ENCODE measurements around the gene CASP7.

Gene CASP7

GRCh38 chr10:113663908-113664307 lies 15.8 kb upstream of the CASP7 start, which contains the start of gene NRAP:
Gene NRAP (minus strand): TSS chr10:113664041. CDS start chr10:113663882, 159 bp downstream.
- in situ Hi-C loops (cut with HindIII; ENCODE audit: low pct_ligation_motif_present, low pct_unique_long_range_greater_than_20kb, low sequenced_read_pairs) = no loop called here
- no peak for DNase-seq

DNA sequence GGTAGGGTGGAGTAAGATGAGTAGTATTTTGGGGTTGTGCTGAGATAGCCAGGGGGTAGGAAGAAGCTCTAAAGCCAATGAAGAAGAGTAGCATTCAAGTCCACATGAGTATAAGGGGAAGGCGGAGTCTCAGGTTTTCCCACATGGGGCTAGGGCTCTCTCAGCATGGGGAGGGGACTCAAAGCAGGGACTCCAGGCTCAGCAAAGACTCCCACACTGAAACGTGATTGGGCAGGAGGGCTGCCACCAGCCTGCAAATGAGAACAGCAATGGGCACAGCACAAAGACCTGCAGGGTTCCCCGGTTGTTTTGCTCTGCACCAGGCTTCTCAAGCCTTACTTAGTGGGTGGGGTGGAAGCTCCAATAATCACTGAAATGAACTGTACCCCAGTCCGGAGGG lies 14.4 kb upstream of the CASP7 start:
- in situ Hi-C loops (cut with HindIII; ENCODE audit: low pct_ligation_motif_present, low pct_unique_long_range_greater_than_20kb, low sequenced_read_pairs) = no loop called here

GRCh38 chr10:113665806-113666354 lies 13.8 kb upstream of the CASP7 start:
- in situ Hi-C loops (cut with HindIII; ENCODE audit: low pct_ligation_motif_present, low pct_unique_long_range_greater_than_20kb, low sequenced_read_pairs) = no loop called here
- no peak for DNase-seq

More for the DNA sequence above, 14.4 kb upstream of the CASP7 start:
- DNase-seq = no peak

GRCh38 chr10:113666682-113667252 lies 12.9 kb upstream of the CASP7 start:
- DNase-seq = no peak
- in situ Hi-C loops (cut with HindIII; ENCODE audit: low pct_ligation_motif_present, low pct_unique_long_range_greater_than_20kb, low sequenced_read_pairs) = no loop called here

DNA sequence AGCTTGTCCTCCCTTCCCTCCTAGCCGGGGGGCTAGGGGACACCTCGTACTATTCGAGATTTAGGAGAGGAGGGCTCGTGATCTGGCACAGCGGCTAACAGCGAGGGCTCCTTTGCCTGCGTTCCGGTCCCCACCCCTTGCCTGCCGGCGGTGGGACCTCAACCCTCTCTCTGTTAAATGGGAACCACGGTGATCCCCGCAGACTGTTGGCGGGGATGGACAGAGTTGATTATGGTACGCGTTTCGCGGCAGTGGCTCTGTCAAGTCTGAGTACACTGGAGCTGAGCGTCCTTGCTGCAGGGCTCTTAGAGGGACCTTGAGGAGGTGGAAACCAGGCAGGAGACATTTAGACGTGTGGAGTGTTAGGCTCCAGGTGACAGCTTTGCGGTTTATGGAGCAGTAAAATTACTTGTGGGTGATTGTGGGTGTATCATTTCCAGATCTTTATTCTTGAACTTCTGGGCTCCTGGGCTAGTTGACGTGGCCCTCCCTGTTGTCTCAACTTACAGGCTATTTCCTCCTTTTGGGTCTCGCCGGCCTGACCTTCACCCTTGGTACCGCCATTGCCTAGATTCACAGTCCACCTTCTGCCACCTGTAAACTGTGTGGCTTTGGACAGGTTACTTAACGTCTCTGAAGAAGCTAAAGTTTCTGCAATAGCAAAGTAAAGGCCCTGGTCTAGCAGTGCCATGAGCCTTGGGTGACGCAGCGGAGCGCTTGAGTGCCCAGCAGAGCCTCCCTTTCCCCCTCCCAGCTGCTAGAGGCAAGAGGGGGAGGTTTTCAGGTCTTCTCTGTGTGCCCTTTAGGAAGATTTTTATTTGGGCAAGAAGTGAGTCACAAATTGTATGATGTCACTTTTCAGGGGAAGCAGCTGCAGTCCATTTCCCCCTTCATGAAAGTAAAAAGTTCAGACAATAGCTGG lies 739 bp downstream of the CASP7 start:
- in situ Hi-C loops (cut with HindIII; ENCODE audit: low pct_ligation_motif_present, low pct_unique_long_range_greater_than_20kb, low sequenced_read_pairs) = no loop called here
- DNase-seq = peak; percentile 85

DNA sequence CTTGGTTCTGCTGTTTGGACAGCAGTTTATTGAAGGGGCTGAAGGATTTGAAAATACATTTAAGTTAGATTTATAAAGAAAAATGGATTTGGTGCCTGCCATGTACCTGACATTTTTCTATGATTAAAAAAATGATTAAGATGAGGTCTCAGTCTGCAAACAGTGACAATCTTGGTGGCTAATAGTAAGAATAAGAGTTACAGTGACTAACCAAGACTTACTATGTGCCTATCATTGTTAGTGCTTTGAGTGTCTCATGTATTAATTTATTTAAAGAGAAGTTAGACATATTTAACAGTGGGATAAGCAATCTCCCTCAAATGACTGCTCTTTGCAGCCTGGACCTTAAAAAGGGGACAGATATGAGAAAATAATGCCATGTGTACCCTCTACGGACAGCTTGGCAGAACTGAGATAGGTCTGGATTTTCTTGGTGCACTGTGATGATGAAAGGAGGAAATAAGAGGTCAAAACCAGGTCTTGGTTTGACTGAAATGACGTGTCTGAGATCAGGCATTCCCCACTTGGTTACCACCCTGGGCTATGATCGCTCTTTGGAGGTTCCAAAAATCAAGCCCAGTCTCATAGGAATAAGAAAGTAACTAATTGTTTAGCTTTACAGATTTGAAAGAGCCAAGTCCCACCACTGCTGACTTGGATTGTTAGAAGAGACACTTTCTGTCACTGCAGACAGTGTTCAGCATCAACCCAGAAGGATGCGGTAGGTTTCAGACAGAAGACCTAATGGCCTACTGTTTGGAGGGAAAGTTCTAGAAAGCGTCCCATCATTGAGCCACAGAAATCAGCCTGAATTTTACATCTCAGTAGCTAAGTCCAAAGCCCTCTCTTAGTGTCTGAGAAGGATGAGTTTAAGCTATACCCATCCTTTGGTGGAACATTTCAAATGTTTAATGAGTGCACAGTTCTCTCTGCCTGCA lies 2.1 kb downstream of the CASP7 start:
- DNase-seq = no peak
- in situ Hi-C loops (cut with HindIII; ENCODE audit: low pct_ligation_motif_present, low pct_unique_long_range_greater_than_20kb, low sequenced_read_pairs) = no loop called here

- in situ Hi-C loops (cut with HindIII; ENCODE audit: low pct_ligation_motif_present, low pct_unique_long_range_greater_than_20kb, low sequenced_read_pairs) = no loop called here
- no peak for DNase-seq
These were observed 3.6 kb downstream of the CASP7 start for GRCh38 chr10:113683300-113683699.

- in situ Hi-C loops (cut with HindIII; ENCODE audit: low pct_ligation_motif_present, low pct_unique_long_range_greater_than_20kb, low sequenced_read_pairs) = no loop called here
- no peak for DNase-seq
These were observed 6.3 kb downstream of the CASP7 start for GRCh38 chr10:113686028-113686427.

DNA sequence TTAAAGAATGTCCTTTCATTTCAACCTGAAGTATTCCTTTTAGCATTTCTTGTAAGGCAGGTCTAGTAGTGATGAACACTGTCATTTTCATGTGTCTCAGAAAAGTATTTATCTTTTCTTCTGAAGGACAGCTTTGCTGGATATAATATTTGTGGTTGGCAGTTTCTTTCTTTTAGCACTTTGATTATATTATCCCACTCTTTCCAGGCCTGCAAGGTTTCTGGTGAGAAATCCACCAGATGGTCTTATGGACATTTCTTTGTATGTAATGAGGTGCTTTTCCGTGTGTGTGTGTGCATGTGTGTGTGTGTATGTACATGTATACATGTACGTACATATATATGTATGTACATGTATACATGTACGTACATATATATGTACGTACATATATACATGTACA lies 7.3 kb downstream of the CASP7 start:
- in situ Hi-C loops (cut with HindIII; ENCODE audit: low pct_ligation_motif_present, low pct_unique_long_range_greater_than_20kb, low sequenced_read_pairs) = no loop called here
- no peak for DNase-seq

DNA sequence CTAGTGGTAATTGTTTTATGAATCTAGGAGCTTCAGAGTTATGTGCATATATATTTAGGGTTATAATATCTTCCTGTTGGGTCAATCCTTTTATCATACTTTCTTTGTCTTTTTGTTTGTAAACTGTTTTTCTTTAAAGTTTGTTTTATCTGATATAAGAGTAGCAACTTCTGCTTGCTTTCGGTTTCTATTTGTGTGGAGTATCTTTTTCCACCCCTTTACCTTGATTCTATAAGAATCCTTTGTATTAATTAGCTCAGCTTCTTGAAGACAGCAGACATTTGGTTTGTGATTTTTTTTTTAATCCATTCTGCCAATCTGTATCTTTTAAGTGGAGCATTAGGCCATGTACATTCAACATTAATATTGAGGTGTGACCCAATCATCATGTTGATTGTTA lies 9.3 kb downstream of the CASP7 start:
- no peak for DNase-seq
- in situ Hi-C loops (cut with HindIII; ENCODE audit: low pct_ligation_motif_present, low pct_unique_long_range_greater_than_20kb, low sequenced_read_pairs) = no loop called here

DNA sequence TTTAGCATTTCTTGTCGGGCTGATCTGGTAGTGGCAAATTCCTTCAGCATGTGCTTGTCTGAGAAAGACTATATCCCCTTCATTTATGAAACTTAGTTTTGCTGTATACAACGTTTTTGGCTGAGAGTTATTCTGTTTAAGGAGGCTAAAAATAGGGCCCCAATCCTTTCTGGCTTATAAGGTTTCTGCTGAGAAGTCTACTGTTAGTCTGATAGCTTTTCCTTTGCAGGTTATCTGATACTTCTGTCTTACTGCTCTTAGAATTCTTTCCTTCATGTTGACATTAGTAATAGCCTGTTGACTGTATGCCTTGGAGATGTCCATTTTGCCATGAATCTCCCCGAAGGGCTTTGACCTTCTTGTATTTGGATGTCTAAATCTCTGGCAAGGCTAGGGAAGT lies 9.9 kb downstream of the CASP7 start:
- DNase-seq = no peak
- in situ Hi-C loops (cut with HindIII; ENCODE audit: low pct_ligation_motif_present, low pct_unique_long_range_greater_than_20kb, low sequenced_read_pairs) = no loop called here

GRCh38 chr10:113690749-113691148 lies 11.0 kb downstream of the CASP7 start:
- no peak for DNase-seq
- in situ Hi-C loops (cut with HindIII; ENCODE audit: low pct_ligation_motif_present, low pct_unique_long_range_greater_than_20kb, low sequenced_read_pairs) = no loop called here

GRCh38 chr10:113691381-113691780 lies 11.7 kb downstream of the CASP7 start:
- in situ Hi-C loops (cut with HindIII; ENCODE audit: low pct_ligation_motif_present, low pct_unique_long_range_greater_than_20kb, low sequenced_read_pairs) = no loop called here
- no peak for DNase-seq

DNA sequence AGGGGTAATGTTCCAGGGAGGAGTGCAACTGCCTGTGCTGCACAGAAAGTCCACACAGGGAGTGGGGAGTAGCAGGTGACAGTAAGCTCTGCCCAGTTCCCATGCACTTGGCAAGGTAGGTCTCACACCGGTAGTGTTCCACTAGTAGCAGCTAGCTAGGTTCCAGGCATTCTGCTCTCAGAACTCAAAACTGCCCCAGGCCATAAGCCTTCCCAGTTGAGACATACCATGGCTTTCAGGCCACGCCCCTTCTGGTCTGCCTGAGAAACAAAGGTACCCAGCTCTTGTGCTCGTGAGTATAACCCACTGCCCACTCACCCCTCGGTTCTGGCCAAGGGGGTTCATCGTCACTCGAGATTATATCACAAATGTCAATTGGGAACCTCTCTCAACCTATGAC lies 12.6 kb downstream of the CASP7 start:
- in situ Hi-C loops (cut with HindIII; ENCODE audit: low pct_ligation_motif_present, low pct_unique_long_range_greater_than_20kb, low sequenced_read_pairs) = no loop called here
- no peak for DNase-seq

GRCh38 chr10:113693348-113693747 lies 13.6 kb downstream of the CASP7 start:
- in situ Hi-C loops (cut with HindIII; ENCODE audit: low pct_ligation_motif_present, low pct_unique_long_range_greater_than_20kb, low sequenced_read_pairs) = no loop called here
- DNase-seq = no peak

- DNase-seq = no peak
- in situ Hi-C loops (cut with HindIII; ENCODE audit: low pct_ligation_motif_present, low pct_unique_long_range_greater_than_20kb, low sequenced_read_pairs) = no loop called here
These were observed 16.0 kb downstream of the CASP7 start for GRCh38 chr10:113695691-113696090.

DNA sequence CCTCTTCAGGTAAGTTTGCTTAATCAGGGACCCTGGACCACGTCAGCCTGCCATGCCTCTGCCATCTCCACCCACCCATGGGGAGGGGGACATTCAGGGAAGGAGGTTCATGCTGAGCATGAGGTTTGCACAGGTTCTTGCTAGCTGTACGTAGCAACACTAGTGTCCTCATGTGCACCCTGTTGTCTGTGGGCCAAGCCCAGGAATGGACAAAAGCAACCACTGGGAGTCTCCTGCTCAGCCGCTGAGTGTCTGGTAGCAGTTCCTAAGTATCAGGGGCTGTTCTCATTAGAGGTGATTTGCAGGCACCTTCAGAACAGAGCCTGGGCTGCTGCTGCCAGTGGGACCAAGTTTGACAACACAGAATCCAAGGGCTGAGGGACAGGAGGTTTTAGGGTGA lies 17.9 kb downstream of the CASP7 start:
- DNase-seq = no peak
- in situ Hi-C loops (cut with HindIII; ENCODE audit: low pct_ligation_motif_present, low pct_unique_long_range_greater_than_20kb, low sequenced_read_pairs) = no loop called here

DNA sequence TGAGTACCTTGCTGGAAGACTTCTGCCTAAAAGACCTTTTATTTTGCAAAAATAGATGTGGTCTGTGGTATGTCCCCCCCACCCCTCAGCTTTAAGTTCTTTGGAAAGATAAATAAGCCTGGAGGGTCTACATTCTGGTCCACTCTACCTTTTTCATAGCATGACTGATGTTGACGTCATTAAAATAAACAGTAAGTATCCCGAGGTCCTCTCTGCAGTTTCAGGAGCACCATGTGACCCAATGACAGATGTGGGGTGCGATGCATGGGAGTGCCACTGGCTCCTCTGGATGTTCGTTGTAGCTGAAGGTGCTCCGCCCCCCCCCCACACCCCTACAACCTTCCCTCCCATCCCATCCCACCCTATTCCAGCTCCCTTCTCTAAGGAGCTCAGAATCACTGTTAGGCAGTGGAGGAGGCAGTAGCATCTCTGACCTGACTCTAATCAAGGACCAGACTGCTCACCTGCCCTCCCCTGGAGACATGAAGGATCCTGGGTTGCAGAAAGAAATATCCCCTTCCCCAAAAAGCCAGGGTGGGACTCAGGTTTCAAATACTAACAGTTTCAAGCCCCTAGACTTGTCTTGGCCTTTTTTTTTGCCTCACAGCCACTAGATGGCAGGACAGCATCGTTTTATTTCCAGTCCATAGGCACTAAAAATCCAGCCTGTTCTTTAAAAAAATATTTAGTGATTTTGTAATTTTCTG lies 25.1 kb downstream of the CASP7 start:
- peak; percentile 57 for DNase-seq
- in situ Hi-C loops (cut with HindIII; ENCODE audit: low pct_ligation_motif_present, low pct_unique_long_range_greater_than_20kb, low sequenced_read_pairs) = no loop called here

Data from ACHN (cell line).